Sigmoid colon (tissue), 7 donors: Measurements from ENCODE around the gene RPP25L. TPM values are rescaled to one million over a fixed set of nuclear protein-coding genes. Genes with fewer than 3 reads are reported as not detected.

Experiments
- DNase-seq: peaks from one replicate; pipeline ENCODE4 v3.0.0-alpha.2; 2019
- H3K27ac ChIP-seq, 4 donors: fragments of 200-600 bp; sonication (generic); one replicate each; pipeline ENCODE4 v1.5.1; 2016 to 2019; ENCODE audit warnings: mild to moderate bottlenecking in 1 of 4
- H3K27me3 ChIP-seq, 3 donors: fragments of 200-600 bp; sonication (generic); one replicate each; pipeline ENCODE4 v1.5.1; 2019; ENCODE audit warnings: mild to moderate bottlenecking in 1 of 3
- H3K36me3 ChIP-seq, 4 donors: fragments of 200-600 bp; sonication (generic); one replicate each; pipeline ENCODE4 v1.5.1; 2016 to 2019
- H3K4me1 ChIP-seq, 4 donors: fragments of 200-600 bp; sonication (generic); one replicate each; pipeline ENCODE4 v1.5.1; 2017 to 2019
- H3K4me3 ChIP-seq, 4 donors: fragments of 200-600 bp; sonication (generic); one replicate each; pipeline ENCODE4 v1.5.1; 2017 to 2019; ENCODE audit warnings: mild to moderate bottlenecking in 2 of 4, moderate library complexity in 1 of 4
- H3K9me3 ChIP-seq, 4 donors: fragments of 200-600 bp in 3 of 4; sonication (generic) in 3 of 4; one replicate each; pipeline versions ENCODE4 v1.5.1 to v1.6.1; 2013 to 2019
- EP300 ChIP-seq, 4 donors: sonication (generic); formaldehyde crosslinking; IDR thresholded peaks; one replicate each; pipeline ENCODE4 v1.6.1; 2017; ENCODE audit warnings: antibody characterized with exemption in 4 of 4
- POLR2A ChIP-seq, 2 donors: fragments of 450-650 bp; IDR thresholded peaks; one replicate each; pipeline ENCODE4 v1.6.1; 2016; ENCODE audit warnings: antibody characterized with exemption in 2 of 2, mild to moderate bottlenecking in 2 of 2, moderate library complexity in 2 of 2
- POLR2AphosphoS5 ChIP-seq, 4 donors: sonication (generic); formaldehyde crosslinking; IDR thresholded peaks; one replicate each; pipeline ENCODE4 v1.6.1; 2017; ENCODE audit warnings: antibody characterized with exemption in 4 of 4
- WGBS, 2 donors: extraction: QIAGEN DNeasy Blood & Tissue Kit; methylation state at CpG; one replicate each; pipeline ENCODE4 v1.1.7; 2013; 5-methylcytosine and 5-hydroxymethylcytosine counted together
- intact Hi-C: fragments of 100-400 bp; cut with DNase I; formaldehyde crosslinking; loops from one replicate; pipeline ENCODE4 v1.15.1; 2023
- polyA plus RNA-seq, 3 donors: library from polyadenylated mRNA; stranded (reverse); fragments of 200-250 nt; gene quantifications; one replicate each; pipeline ENCODE4 v1.2.3, GENCODE V29; 2013
- total RNA-seq, 4 donors: library from RNA; depleted of rRNA; stranded (reverse); fragments of >200 nt; gene quantifications; one replicate each; pipeline ENCODE4 v1.1.0, GENCODE V29; 2016
- TF ChIP-seq, protein P1 (sequence below), 4 experiments: fragments of 450-650 bp in 3 of 4; fragments of 200-600 bp in 1 of 4; IDR thresholded peaks; one replicate each; pipeline ENCODE4 v1.5.1; 2016 to 2019; ENCODE audit warnings: antibody characterized with exemption in 4 of 4, mild to moderate bottlenecking in 3 of 4, moderate library complexity in 2 of 4
- donor health status: healthy with polysubstance abuse.
- donor health status: Bipolar disorder and iron deficiency.
- donor health status: healthy.

The RPP25L gene
- total and polyA plus RNA-seq, 7 donors = 23.3 to 72.1 (median 44.3) TPM

DNA sequence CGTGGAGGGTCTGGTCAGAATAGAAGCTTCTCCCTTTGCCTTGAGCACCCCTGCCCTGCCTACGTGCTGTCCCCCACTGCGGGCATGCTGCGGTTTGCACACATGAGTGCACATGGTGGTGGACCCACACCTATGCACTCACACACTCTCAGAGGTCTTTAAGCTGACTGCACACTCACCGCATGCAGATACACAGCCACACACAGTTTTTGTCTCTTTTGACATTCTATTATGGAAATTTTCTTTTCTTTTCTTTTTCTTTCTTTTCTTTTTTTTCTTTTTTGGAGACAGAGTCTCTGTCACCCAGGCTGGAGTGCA lies 17.6 kb upstream of the RPP25L start:
- 29 to 31% methylated on average over 5 of the region's 5 CpGs for WGBS, 2 donors
- Histone ChIP-seq H3K27me3 (peaks cover 42 to 57% (median 52%) of the 10 kb centered on the region in 3 donors), H3K27ac (no peak overlapping the region), H3K4me3 (peak overlapping the region in 1 of 4 donors; percentile 45), H3K9me3 (no peaks in the 10 kb centered on the region), H3K36me3 (no peaks in the 10 kb centered on the region), H3K4me1 (peaks cover 0 to 21% (median 16%) of the 10 kb centered on the region in 4 donors)
- no peak for TF ChIP-seq POLR2A (IDR thresholded peaks at IDR 0.05)
- TF ChIP-seq EP300 (IDR thresholded peaks at IDR 0.05) = no peak
- TF ChIP-seq, protein P1, sequence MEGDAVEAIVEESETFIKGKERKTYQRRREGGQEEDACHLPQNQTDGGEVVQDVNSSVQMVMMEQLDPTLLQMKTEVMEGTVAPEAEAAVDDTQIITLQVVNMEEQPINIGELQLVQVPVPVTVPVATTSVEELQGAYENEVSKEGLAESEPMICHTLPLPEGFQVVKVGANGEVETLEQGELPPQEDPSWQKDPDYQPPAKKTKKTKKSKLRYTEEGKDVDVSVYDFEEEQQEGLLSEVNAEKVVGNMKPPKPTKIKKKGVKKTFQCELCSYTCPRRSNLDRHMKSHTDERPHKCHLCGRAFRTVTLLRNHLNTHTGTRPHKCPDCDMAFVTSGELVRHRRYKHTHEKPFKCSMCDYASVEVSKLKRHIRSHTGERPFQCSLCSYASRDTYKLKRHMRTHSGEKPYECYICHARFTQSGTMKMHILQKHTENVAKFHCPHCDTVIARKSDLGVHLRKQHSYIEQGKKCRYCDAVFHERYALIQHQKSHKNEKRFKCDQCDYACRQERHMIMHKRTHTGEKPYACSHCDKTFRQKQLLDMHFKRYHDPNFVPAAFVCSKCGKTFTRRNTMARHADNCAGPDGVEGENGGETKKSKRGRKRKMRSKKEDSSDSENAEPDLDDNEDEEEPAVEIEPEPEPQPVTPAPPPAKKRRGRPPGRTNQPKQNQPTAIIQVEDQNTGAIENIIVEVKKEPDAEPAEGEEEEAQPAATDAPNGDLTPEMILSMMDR (IDR thresholded peaks at IDR 0.05) = no peak
- no peak for TF ChIP-seq POLR2AphosphoS5 (IDR thresholded peaks at IDR 0.05)
- intact Hi-C loops = no loop called here
- no peak for DNase-seq

DNA sequence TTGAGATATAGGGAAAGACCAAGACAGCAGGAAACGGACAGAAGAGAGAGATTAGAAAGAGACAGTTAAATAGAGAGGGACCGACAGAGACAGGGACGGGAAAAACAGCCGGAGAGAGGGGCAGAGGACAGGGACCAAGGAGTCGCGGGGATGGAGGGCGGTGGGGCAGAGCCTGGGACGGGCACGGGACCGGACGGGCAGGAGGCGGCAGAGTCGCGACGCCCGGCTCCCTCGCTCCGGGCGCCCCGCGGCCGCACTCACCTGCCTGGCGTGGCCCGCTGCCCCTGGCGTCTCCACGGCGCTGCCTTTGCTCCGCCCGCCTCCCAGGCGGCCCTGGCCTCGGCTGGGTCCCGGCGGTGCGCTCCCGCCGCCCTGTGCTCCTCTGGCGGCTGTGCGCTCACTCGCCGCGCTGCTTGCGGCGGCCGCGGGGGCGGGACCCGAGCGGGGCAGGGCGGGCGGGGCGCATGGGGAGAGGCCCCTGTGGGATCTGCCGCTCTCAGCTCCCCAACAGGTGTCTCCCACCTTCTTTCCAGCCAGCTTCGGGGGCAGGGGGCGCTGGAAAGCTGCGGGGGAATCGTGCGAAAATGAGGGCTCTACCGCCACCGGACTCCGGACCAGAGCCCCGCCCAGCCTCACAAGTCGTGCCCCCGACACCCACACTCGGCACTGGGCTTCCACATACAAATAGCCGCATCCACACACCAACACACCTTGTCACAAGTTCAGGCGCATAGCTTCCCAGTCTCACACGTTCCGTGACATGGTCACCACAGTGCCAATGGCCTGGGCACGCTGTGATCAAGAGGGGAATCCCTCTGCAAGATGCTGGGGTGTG lies 17.0 kb upstream of the RPP25L start, which contains the start of gene ARID3C:
ARID3C (minus strand) TSS at position 411 of the 835 bp plus-strand sequence. CDS start 1,052 bp downstream, outside the sequence.
- TF ChIP-seq POLR2AphosphoS5 (IDR thresholded peaks at IDR 0.05) (no peak), POLR2A (IDR thresholded peaks at IDR 0.05) (no peak), EP300 (IDR thresholded peaks at IDR 0.05) (no peak)
- TF ChIP-seq, protein P1 (IDR thresholded peaks at IDR 0.05) = no peak
- peaks cover 0 to 24% (median 17%) of the 10 kb centered on the region in 4 donors for H3K4me1 ChIP-seq
- intact Hi-C loops = no loop called here
- no peak within 1 kb of the TSS for H3K27ac ChIP-seq
- no peaks in the 10 kb centered on the region for H3K9me3 ChIP-seq
- H3K27me3 ChIP-seq = peaks cover 48 to 63% (median 57%) of the 10 kb centered on the region in 3 donors
- 1% methylated on average over 69 of the region's 69 CpGs for WGBS, 2 donors
- peak within 1 kb of the TSS; percentile 11 to 53 (median 37) for H3K4me3 ChIP-seq
- H3K36me3 ChIP-seq = no peaks in the 10 kb centered on the region
- no peak for DNase-seq

DNA sequence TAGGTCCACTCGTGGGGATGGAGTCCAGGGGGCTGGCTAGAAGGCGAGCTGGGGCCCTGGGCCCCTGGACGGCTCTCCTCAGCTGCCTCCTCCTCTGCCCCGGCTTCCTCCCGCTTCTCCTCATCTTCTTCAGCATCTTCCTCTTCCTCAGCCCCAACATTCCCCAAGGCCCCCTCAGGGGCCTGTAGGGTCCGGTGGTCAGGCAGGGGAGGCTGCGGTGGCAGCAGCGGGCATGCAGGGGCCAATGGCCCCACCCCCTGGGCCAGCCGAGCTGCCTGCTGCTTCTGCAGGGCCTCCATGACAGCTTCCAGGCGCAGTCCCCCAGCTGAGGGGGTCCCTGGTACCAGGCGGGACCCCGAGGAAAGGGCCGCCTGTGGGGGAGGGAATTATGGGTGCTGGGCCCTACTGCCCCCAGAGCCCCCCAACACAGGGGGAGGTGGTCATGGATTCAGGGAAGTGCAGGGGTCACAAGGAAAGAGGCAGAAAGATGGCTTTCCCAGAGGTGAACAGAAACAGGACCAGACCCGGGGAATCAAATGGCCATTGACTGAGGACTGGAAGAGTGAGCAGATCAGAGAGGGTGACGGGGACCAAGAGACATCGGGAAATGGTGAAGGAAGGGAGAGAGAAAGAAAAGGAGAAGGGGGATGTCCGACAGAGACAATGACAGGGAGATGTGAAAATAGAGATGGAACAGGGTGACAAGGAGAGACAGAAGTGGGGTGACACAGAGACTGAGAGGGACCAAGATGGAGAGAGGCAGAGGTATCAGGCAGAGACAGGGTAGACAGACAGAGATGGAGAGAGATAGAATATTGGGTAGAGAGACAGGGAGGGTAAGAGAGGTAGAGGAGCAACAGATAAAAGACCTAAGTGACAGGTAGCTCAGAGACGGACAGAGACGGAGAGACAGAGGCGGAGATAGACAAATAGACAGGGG lies 16.1 kb upstream of the RPP25L start:
- peaks cover 56 to 72% (median 66%) of the 10 kb centered on the region in 3 donors for H3K27me3 ChIP-seq
- peak overlapping the region; percentile 11 to 53 (median 37) for H3K4me3 ChIP-seq
- H3K4me1 ChIP-seq = peaks cover 0 to 28% (median 24%) of the 10 kb centered on the region in 4 donors
- WGBS, 2 donors = 34 to 37% methylated on average over 20 of the region's 20 CpGs
- no peak for TF ChIP-seq POLR2AphosphoS5 (IDR thresholded peaks at IDR 0.05)
- TF ChIP-seq POLR2A (IDR thresholded peaks at IDR 0.05) = no peak
- no peak for TF ChIP-seq EP300 (IDR thresholded peaks at IDR 0.05)
- TF ChIP-seq, protein P1 (IDR thresholded peaks at IDR 0.05) = no peak
- no peak overlapping the region for H3K27ac ChIP-seq
- intact Hi-C loops = no loop called here
- no peaks in the 10 kb centered on the region for H3K9me3 ChIP-seq
- no peaks in the 10 kb centered on the region for H3K36me3 ChIP-seq
- no peak for DNase-seq

DNA sequence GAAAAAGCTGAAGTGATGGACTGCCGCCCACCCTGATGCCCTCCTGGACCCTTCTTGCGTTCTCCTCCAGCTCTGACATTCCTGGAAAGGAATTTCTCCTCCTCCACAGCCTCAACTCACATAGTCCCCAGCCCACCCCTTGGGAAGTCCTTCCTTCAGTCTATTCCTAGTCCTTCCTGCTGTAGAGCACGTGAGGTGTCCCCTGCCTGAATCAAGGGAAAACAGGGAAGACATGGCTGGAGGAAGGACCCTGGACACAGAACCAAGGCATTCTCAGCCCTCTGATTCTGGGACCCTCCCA lies 13.2 kb upstream of the RPP25L start:
- Histone ChIP-seq H3K27ac (no peak overlapping the region), H3K4me3 (no peak overlapping the region), H3K36me3 (no peaks in the 10 kb centered on the region), H3K9me3 (no peaks in the 10 kb centered on the region), H3K27me3 (peaks cover 56 to 85% (median 76%) of the 10 kb centered on the region in 3 donors), H3K4me1 (peaks cover 0 to 33% (median 26%) of the 10 kb centered on the region in 4 donors)
- no peak for DNase-seq
- 48 to 66% methylated on average over 3 of the region's 3 CpGs for WGBS, 2 donors
- intact Hi-C loops = no loop called here
- TF ChIP-seq POLR2AphosphoS5 (IDR thresholded peaks at IDR 0.05) (no peak), POLR2A (IDR thresholded peaks at IDR 0.05) (no peak), EP300 (IDR thresholded peaks at IDR 0.05) (no peak)
- TF ChIP-seq, protein P1 (IDR thresholded peaks at IDR 0.05) = no peak
